HepG2 (cell line): ENCODE measurements around the gene DAG1. TPM values are rescaled to one million over a fixed set of nuclear protein-coding genes. Genes with fewer than 3 reads are reported as not detected.

Source experiments
- CAMTA2 ChIP-seq: sonication (generic); formaldehyde crosslinking; IDR thresholded peaks from 2 replicates; pipeline ENCODE4 v1.4.0; 2020; ENCODE audit warnings: mild to moderate bottlenecking, missing genetic modification reagents, borderline replicate concordance
- DPF2 ChIP-seq: sonication (generic); formaldehyde crosslinking; IDR thresholded peaks from 2 replicates; pipeline ENCODE4 v1.4.0; 2020; ENCODE audit warnings: mild to moderate bottlenecking, low read depth, missing genetic modification reagents, borderline replicate concordance
- ELF1 ChIP-seq: sonication (generic); formaldehyde crosslinking; IDR thresholded peaks from 2 replicates; pipeline ENCODE4 v1.4.0; 2020; ENCODE audit warnings: missing genetic modification reagents
- HMGA1 ChIP-seq: sonication (generic); formaldehyde crosslinking; conservative IDR thresholded peaks from 2 replicates; pipeline ENCODE4 v1.4.0; 2020; ENCODE audit warnings: missing genetic modification reagents
- KLF6 ChIP-seq: IDR thresholded peaks from 2 replicates; pipeline ENCODE4 v1.8.0; 2016; ENCODE audit warnings: missing biosample characterization, missing genetic modification reagents
- NKX3-1 ChIP-seq: sonication (generic); formaldehyde crosslinking; IDR thresholded peaks from 2 replicates; pipeline ENCODE4 v1.5.0; 2020; ENCODE audit warnings: missing genetic modification reagents
- NPAS2 ChIP-seq: sonication (generic); formaldehyde crosslinking; IDR thresholded peaks from 2 replicates; pipeline ENCODE4 v1.8.0; 2022; ENCODE audit warnings: mild to moderate bottlenecking, missing genetic modification reagents, borderline replicate concordance
- SPEN ChIP-seq: sonication (generic); formaldehyde crosslinking; IDR thresholded peaks from 2 replicates; pipeline ENCODE4 v1.5.1; 2020; ENCODE audit warnings: low read depth, mild to moderate bottlenecking, missing genetic modification reagents
- TSC22D2 ChIP-seq: sonication (generic); formaldehyde crosslinking; IDR thresholded peaks from 2 replicates; pipeline ENCODE4 v1.5.1; 2020; ENCODE audit warnings: missing genetic modification reagents, mild to moderate bottlenecking, borderline replicate concordance
- ZBTB1 ChIP-seq: sonication (generic); formaldehyde crosslinking; IDR thresholded peaks from 2 replicates; pipeline ENCODE4 v1.4.0; 2020; ENCODE audit warnings: missing genetic modification reagents, borderline replicate concordance
- ZKSCAN5 ChIP-seq: sonication (generic); formaldehyde crosslinking; IDR thresholded peaks from 2 replicates; pipeline ENCODE4 v1.5.1; 2020; ENCODE audit warnings: mild to moderate bottlenecking, missing genetic modification reagents
- ZNF230 ChIP-seq: sonication (generic); formaldehyde crosslinking; IDR thresholded peaks from 2 replicates; pipeline ENCODE4 v1.4.0; 2020; ENCODE audit warnings: mild to moderate bottlenecking, missing genetic modification reagents
- ZNF382 ChIP-seq: sonication (generic); formaldehyde crosslinking; IDR thresholded peaks from 2 replicates; pipeline ENCODE4 v1.5.0; 2020; ENCODE audit warnings: missing genetic modification reagents, mild to moderate bottlenecking, borderline replicate concordance
- ZNF678 ChIP-seq: sonication (generic); formaldehyde crosslinking; IDR thresholded peaks from 2 replicates; pipeline ENCODE4 v1.4.0; 2020; ENCODE audit warnings: mild to moderate bottlenecking, missing genetic modification reagents
- ZSCAN20 ChIP-seq: sonication (generic); formaldehyde crosslinking; IDR thresholded peaks from 2 replicates; pipeline ENCODE4 v1.4.0; 2020; ENCODE audit warnings: missing genetic modification reagents, mild to moderate bottlenecking, borderline replicate concordance
- ZSCAN9 ChIP-seq: IDR thresholded peaks from 2 replicates; pipeline ENCODE4 v1.6.1; 2016; ENCODE audit warnings: borderline replicate concordance
- polyA plus RNA-seq, 8 experiments: library from polyadenylated mRNA; depleted of rRNA in 3 of 8; stranded (reverse) in 7 of 8; unstranded in 1 of 8; fragments of >200 nt; fragmentation: Illumina TruSeq in 4 of 8; extraction: Trizol in 4 of 8; gene quantifications; 2 replicates each; pipeline versions ENCODE4 v1.2.1 to v1.2.3, GENCODE V29; 2011 to 2016; ENCODE audit warnings: low read depth in 4 of 8, missing spikeins in 1 of 8, mixed read lengths in 1 of 8; ENCODE audit not compliant: insufficient read depth in 1 of 8
- total RNA-seq, 5 experiments: library from RNA; depleted of rRNA; stranded (reverse); fragments of >200 nt; fragmentation: Illumina TruSeq; extraction: Trizol; gene quantifications; 2 replicates each; pipeline ENCODE4 v1.2.3, GENCODE V29; 2016; ENCODE audit warnings: low read depth in 1 of 5
- TF ChIP-seq, protein P1 (sequence below): IDR thresholded peaks from 2 replicates; pipeline ENCODE4 v1.6.1; 2016; ENCODE audit warnings: missing genetic modification reagents, missing compliant biosample characterization
- TF ChIP-seq, protein P2 (sequence below): sonication (generic); formaldehyde crosslinking; IDR thresholded peaks from 2 replicates; pipeline ENCODE4 v1.5.0; 2020; ENCODE audit warnings: missing genetic modification reagents
- TF ChIP-seq, protein P3 (sequence below): IDR thresholded peaks from 2 replicates; pipeline ENCODE4 v1.6.1; 2016; ENCODE audit warnings: missing compliant biosample characterization, missing genetic modification reagents, borderline replicate concordance
- TF ChIP-seq, protein P4 (sequence below): sonication (generic); formaldehyde crosslinking; IDR thresholded peaks from 2 replicates; pipeline ENCODE4 v1.4.0; 2020; ENCODE audit warnings: missing genetic modification reagents
- TF ChIP-seq, protein P5 (sequence below): sonication (generic); formaldehyde crosslinking; IDR thresholded peaks from 2 replicates; pipeline ENCODE4 v1.5.0; 2020; ENCODE audit warnings: missing genetic modification reagents

DAG1 gene
- total and polyA plus RNA-seq, 2 of the 13 experiments (the other 11 are each of a cell fraction or from before 2014, with no cell fraction given), result 47.3 to 50.4 TPM

DNA sequence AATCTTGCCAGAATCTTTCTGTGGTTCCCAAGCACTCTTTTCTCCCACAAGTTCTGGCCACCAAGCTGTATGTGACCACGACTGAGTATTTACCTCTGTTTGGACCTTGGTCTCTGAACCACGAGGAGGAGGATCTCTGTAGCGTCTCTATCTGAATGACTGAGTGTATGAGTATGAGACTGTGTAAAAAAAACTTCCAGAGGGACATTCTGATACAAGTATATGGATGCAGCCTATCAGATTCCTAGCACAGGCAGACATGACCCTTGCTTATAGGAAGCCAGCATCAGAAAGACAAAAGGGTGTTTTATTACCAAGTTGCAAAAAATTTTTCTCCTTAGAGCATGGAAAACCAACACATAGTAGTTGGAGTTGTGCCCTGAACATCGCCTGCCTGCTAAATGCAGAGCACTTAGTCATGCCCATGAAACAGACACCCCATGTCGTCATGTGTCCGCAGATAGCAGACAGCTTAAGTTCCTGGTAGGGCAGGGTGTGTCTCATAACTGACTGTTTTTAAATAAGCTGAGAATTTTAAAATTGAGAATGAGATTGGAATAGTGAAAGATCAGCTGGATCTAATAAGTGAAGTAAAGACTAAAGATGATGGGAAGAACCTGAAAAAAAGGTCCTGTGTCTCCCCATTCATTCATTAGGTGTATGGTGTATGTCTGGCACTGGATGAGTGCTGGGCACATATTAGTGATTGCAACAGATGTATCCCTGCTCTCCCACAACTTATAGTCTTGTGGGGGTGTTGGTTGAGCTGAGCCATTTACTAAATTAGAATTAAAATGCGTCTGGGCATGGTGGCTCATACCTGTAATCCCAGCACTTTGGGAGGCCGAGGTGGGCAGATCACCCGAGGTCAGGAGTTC is 30.9 kb downstream of the DAG1 start (continued):
- TF ChIP-seq NKX3-1 (CRISPR knock-in tag), result no peak
- TF ChIP-seq ZKSCAN5 (CRISPR knock-in tag), result no peak
- TF ChIP-seq ZBTB1 (CRISPR knock-in tag), result no peak
- TF ChIP-seq ZSCAN9, result peak; percentile 68; the same call in 1 of the 2 replicates
- TF ChIP-seq, protein P1, sequence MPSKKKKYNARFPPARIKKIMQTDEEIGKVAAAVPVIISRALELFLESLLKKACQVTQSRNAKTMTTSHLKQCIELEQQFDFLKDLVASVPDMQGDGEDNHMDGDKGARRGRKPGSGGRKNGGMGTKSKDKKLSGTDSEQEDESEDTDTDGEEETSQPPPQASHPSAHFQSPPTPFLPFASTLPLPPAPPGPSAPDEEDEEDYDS (CRISPR knock-in tag), result peak; percentile 31; the same call in 1 of the 2 replicates
- TF ChIP-seq ZNF230 (CRISPR knock-in tag), result no peak
- no peak for TF ChIP-seq CAMTA2 (CRISPR knock-in tag)
- TF ChIP-seq SPEN (CRISPR knock-in tag), result no peak
- TF ChIP-seq, protein P2, sequence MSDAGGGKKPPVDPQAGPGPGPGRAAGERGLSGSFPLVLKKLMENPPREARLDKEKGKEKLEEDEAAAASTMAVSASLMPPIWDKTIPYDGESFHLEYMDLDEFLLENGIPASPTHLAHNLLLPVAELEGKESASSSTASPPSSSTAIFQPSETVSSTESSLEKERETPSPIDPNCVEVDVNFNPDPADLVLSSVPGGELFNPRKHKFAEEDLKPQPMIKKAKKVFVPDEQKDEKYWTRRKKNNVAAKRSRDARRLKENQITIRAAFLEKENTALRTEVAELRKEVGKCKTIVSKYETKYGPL (CRISPR knock-in tag), result no peak
- TF ChIP-seq ZSCAN20 (CRISPR knock-in tag), result no peak
- TF ChIP-seq, protein P3, sequence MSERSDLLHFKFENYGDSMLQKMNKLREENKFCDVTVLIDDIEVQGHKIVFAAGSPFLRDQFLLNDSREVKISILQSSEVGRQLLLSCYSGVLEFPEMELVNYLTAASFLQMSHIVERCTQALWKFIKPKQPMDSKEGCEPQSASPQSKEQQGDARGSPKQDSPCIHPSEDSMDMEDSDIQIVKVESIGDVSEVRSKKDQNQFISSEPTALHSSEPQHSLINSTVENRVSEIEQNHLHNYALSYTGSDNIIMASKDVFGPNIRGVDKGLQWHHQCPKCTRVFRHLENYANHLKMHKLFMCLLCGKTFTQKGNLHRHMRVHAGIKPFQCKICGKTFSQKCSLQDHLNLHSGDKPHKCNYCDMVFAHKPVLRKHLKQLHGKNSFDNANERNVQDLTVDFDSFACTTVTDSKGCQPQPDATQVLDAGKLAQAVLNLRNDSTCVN (CRISPR knock-in tag), result no peak
- no peak for TF ChIP-seq ZNF678
- TF ChIP-seq DPF2, result 0 out of 2 replicates have a peak, but pooled peaks have one; percentile 27
- no peak for TF ChIP-seq ZNF382 (CRISPR knock-in tag)
- 0 out of 2 replicates have a peak, but pooled peaks have one; percentile 28 for TF ChIP-seq TSC22D2
- TF ChIP-seq, protein P4, sequence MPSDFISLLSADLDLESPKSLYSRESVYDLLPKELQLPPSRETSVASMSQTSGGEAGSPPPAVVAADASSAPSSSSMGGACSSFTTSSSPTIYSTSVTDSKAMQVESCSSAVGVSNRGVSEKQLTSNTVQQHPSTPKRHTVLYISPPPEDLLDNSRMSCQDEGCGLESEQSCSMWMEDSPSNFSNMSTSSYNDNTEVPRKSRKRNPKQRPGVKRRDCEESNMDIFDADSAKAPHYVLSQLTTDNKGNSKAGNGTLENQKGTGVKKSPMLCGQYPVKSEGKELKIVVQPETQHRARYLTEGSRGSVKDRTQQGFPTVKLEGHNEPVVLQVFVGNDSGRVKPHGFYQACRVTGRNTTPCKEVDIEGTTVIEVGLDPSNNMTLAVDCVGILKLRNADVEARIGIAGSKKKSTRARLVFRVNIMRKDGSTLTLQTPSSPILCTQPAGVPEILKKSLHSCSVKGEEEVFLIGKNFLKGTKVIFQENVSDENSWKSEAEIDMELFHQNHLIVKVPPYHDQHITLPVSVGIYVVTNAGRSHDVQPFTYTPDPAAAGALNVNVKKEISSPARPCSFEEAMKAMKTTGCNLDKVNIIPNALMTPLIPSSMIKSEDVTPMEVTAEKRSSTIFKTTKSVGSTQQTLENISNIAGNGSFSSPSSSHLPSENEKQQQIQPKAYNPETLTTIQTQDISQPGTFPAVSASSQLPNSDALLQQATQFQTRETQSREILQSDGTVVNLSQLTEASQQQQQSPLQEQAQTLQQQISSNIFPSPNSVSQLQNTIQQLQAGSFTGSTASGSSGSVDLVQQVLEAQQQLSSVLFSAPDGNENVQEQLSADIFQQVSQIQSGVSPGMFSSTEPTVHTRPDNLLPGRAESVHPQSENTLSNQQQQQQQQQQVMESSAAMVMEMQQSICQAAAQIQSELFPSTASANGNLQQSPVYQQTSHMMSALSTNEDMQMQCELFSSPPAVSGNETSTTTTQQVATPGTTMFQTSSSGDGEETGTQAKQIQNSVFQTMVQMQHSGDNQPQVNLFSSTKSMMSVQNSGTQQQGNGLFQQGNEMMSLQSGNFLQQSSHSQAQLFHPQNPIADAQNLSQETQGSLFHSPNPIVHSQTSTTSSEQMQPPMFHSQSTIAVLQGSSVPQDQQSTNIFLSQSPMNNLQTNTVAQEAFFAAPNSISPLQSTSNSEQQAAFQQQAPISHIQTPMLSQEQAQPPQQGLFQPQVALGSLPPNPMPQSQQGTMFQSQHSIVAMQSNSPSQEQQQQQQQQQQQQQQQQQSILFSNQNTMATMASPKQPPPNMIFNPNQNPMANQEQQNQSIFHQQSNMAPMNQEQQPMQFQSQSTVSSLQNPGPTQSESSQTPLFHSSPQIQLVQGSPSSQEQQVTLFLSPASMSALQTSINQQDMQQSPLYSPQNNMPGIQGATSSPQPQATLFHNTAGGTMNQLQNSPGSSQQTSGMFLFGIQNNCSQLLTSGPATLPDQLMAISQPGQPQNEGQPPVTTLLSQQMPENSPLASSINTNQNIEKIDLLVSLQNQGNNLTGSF, result no peak
- TF ChIP-seq, protein P5, sequence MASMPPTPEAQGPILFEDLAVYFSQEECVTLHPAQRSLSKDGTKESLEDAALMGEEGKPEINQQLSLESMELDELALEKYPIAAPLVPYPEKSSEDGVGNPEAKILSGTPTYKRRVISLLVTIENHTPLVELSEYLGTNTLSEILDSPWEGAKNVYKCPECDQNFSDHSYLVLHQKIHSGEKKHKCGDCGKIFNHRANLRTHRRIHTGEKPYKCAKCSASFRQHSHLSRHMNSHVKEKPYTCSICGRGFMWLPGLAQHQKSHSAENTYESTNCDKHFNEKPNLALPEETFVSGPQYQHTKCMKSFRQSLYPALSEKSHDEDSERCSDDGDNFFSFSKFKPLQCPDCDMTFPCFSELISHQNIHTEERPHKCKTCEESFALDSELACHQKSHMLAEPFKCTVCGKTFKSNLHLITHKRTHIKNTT (CRISPR knock-in tag), result no peak
- no peak for TF ChIP-seq HMGA1
- TF ChIP-seq ELF1, result no peak
- 0 out of 2 replicates have a peak, but pooled peaks have one; percentile 27 for TF ChIP-seq KLF6 (CRISPR knock-in tag)
- TF ChIP-seq NPAS2 (CRISPR knock-in tag), result no peak
